Stimulated activated CD8-positive, alpha-beta memory T cell treated with anti-CD3 and anti-CD28 coated beads, Interleukin-12 subunit alpha, Interleukin-12 subunit beta, amount 100 ng/mL, for 1 hour (primary cell): Measurements from ENCODE around the gene SLCO1A2.

Experiments used
- DNase-seq: peaks from one replicate; pipeline ENCODE4 v3.0.0-alpha.2; 2020; ENCODE audit warnings: low read depth

SLCO1A2 gene

DNA sequence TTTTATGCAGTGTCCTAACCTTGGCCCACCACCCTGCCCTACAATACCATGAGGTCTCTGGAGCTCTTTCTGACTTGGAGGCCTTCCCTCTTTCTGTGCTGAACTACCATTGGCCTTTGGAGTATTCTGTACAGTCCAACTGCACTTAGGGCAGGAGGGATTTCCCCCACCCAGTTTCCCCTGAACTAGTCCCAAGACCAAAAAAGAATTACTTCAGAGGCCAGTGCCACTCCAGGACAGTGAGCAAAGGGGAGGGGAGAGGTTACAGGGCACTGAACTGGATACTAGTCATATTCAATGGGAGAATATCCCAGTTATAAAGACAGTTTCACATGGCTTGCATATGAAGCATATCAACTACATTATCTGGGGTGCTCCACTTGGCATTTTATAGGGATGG lies 6.1 kb downstream of the SLCO1A2 start:
- no peak for DNase-seq

DNA sequence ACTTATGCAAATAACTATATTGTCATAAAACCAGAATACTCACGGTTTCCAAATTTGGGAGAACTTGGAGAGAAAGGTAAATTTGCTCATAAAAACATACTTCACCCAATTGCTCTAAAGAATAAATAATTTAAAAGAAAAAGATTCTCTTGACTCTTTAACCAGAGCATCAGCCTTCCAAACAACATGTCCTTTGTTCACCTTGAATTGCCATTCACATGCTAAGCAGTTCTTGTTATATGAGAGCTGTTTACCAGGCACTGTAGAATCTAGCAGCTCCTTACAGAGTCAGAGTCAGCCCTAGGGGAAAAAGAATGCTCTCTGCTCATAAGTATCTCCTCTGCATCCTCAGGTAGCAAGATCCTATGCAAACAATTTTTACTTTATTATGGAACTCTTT lies 10.2 kb downstream of the SLCO1A2 start:
- no peak for DNase-seq

DNA sequence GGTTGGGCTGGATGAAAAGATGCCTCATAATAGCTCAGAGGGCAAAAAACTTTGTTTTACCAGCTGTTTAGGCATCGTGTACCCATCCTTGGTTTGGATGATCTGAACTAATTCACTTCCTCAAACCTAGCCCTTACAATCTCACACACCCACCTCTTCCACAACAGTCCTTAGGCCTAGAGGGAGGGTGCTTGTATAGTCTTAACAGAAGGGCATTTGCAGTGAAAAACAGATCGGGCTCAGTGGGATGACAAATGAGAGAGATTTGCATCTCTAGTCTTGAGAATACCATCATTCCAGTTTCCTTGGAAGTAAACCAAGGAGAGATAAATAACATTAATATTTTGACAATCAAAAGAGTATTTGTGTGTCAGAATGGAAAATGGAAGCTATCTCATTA lies 11.0 kb downstream of the SLCO1A2 start:
- DNase-seq, result no peak

DNA sequence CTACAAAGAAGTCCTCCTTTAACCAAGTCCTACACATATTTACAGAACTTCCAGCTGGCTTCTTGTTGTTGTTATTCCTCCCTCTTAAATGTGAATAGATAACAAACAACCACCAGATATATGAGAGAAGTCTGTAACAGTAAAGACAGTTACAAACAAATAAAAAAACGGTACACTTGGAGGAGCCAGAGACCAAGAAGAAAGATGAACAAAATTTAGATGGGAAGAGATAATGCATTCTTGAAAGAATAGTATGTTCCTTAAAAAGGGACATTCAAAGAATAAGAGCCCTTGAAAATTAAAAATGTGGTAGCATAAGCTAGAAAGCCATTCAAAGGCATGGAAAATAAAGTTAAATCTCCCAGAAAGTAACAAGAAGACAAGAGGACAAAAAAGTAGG lies 25.9 kb downstream of the SLCO1A2 start:
- no peak for DNase-seq

DNA sequence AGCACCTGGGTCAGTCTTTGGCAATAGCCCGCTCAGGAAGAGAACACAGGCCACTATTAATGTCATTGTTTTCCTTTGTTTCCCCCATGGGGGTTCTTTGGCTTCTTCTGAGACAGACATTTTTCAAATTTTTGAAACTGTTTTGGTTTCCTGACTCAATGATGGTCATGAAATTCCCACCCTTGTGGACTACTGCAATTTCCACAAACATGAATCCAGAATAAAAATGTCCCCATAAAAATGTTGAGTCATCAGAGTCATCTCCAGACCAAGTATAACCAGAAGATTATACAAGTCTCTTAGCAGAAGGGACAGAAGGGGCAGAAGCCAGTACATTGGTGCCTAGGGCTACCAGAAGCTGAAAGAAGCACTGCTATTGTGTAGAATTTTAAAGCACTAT lies 29.1 kb downstream of the SLCO1A2 start:
- no peak for DNase-seq

DNA sequence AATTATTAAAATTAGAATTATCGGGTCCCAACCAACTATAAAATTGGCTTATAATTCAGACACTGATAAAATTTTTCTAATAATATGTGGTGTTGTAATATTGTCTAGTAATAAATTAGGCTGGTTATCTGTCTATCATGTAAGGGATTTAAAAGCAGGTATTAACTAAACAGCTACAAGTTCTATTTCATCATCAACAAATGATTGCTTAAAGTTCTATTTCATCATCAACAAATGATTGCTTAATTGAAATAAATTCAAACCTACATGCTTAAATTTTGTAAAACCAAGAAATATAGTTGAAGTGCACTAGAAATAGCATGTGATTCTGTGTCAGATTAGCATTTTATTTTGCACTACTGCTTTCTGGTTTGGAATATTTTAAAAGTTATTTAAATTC lies 34.1 kb downstream of the SLCO1A2 start:
- no peak for DNase-seq

DNA sequence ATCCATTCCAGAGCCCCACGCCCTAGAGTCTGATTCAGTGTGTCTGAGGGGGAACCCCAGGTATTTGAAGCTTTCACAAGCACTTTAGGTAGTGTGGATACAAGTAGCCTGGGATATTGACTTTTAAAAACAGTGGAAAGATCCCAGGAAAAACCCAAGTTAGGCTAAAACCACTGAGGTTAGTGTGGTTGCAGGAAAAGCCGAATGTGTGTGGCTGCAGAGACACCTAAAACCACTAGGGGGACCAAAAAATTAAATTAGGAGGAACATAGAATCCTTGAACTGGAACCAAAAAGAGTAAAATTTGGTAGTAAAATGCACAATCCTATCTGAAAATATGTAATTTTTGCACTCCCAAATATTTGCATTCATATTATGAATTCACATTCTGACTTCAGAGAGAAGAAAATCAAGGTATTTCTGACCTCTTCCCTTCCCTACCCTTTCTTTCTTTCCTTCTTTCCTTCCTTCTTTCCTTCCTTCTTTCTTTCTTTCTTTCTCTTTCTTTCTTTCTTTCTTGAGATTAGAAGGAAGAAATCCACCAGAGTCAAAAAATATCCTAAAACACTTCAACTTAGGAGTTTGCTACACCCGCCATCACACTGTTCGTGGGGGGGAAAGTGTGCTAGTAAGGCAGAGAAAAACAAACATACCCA lies 37.8 kb downstream of the SLCO1A2 start:
- no peak for DNase-seq

DNA sequence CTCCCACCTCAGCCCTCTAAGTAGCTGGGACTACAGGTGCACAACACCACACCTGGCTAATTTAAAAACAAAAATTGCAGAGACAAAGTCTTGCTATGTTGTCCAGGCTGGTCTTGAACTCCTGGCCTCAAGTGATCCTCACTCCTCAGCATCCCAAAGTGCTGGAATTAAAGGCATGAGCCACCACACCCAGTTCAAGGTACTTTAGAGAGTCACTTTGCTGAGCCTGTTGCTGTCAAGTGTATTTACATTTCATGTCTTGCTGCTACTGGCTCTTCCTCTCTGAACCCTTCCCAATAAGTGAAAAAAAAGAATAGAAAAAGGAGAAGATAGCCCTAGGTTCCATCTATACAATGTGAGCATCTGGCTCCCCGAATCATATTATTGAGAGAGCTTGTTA lies 38.4 kb downstream of the SLCO1A2 start:
- DNase-seq, result no peak

DNA sequence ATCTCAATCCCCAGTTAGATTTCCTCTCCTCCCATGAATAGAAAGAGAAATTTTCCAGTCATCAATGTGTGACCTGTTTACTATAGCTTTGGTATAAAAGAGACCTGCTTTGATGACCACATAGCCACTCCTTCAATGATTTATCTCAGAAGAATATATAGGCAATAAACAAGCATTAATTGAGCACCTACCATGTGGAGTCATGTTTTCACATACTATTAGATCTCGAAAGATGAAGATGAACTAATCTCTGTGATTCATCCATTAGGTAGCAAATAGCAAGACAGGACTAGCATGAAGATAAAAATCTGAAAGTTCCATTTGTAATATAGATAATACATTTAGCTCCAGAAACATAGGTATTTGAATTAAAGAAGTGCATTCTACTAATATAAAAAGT lies 40.5 kb downstream of the SLCO1A2 start:
- DNase-seq, result no peak

DNA sequence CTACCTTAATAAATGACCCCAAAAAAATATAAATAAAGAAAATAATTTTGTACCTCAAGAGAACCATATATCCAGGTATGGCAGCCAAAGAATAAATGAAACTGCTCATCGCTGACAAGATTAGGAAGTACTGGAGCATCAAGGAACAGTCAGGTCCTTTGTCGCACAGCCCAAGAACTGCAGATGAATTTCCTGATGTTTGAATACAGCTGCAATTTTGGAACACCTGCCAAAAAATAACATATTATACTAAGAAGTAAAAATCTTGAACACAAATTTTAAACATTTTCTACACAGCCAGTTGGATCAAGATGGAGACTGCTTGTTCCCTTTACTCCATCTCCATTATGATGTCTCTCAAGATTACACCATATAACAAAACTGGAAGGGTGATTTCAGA lies 42.6 kb downstream of the SLCO1A2 start:
- DNase-seq, result no peak

DNA sequence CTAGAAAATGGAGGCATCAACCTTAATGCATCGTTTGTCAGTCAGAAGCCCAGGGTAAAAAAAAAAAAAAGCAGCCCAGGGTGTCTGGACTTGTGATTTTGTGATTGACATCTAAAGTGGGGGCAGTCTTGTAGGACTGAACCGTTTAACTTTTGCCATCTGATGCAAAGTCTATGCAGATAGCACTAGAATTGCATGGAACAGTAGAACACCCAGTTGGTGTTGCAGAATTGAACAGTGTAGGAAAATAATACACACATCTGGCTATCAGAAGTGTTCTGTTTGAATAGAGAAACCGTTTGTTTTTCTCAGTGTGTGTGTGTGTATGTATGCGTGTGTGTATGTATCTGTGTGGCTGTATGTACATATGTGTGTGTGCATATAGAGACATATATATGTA lies 45.0 kb downstream of the SLCO1A2 start:
- DNase-seq, result no peak

DNA sequence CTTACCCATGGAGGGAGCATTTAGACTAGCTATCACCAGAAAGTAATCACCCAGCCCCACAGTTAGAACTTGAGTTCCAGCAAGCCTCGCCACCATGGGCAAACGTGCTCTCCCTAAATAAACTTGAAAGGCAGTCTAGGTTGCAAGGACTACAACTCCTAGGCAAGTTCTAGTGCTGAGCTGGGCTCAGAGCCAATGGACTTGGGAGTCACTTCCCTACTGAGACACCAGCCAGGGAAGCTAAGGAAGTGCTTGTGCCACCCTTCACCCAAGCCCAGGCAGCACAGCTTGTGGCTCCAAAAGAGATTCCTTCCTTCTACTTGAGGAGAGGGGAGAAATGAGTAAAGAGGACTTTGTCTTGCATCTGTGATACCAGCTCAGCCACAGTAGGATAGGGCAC lies 57.9 kb downstream of the SLCO1A2 start:
- no peak for DNase-seq

DNA sequence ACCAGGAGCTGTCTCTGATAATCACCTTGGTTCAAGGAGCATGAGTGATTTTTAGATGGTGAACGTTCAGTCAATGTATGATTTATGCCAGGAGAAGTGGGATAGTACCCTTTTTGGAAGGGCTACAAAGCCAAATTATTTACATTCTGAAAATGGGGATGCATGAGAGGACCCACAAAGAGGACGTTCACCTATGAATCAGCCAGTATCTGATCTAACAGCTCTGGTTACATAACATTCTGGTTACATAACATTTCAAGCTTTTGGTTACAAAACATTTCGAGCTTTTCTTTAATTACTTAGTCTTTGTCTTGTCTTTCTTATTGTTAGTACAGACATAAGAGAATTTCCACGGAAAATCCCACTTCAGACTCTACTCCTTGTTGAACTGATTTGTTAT lies 68.8 kb downstream of the SLCO1A2 start:
- DNase-seq, result no peak

DNA sequence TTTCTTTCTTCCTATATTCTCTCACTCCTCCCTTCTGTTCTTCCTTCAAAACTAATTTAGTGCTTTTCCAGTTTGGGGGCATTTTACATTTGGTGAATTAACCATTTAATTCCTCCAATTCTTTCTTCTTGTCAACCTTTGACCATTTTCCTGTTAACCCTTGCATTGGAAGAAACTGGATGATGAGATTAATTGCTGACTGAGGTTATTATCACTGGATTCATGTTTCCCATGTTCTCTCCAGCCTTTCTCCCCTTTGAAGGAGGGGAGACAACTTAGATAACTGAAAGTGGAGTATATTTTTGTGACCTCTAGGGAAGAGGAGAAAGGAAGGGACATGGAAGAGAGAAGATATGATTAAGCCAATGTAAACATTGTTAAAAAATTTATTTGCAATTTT lies 70.5 kb downstream of the SLCO1A2 start:
- no peak for DNase-seq

DNA sequence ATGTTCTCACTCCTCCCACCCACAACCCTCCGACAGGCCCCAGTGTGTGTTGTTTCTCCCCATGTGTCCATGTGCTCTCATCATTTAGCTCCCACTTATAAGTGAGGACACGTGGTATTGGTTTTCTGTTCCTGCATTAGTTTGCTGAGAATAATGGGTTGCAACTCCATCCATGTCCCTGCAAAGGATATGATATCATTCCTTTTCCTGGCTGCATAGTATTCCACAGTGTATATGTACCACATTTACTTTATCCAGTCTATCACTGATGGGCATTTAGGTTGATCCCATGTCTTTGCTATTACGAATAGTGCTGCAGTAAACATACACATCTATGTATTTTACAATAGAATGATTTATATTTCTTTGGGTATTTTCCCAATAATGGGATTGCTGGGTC lies 77.5 kb downstream of the SLCO1A2 start:
- no peak for DNase-seq

DNA sequence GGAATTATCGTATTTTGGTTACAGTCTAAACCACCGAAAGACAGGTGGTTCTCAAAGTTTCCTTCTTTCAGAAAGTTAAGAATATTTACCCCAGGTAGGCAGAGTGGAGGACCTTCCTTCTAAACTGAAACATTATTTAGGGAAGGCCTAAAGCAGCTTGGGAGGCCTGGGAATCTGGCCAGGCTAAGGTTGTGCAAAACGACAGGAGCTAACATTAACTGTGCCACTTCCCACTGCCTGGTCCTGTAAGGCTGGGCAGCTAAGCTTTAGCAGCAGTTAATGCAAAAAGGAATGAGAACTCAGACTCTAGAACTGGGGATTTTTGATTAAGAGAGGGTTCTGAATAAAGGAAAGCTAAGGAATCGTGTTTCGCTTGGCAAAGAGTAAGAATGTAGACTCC lies 82.6 kb downstream of the SLCO1A2 start:
- DNase-seq, result no peak

DNA sequence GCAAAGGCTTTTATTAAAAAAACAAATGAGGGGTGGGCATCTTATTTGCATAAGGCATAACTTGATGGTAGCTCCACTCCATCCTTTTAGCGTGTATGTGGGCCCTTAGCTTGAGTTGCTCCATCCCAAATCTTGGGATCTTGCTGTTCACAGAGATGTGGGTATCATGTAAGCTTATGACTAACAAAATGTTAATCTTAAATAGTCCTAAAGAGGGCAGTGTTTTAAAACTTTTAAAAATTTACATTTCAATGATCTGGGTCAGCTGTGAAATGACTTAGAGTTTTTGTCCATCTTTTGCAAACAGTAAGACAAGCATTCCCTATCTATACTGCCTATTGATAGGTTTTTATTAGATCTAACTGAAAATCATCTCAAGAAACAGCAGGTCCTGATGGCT lies 86.0 kb downstream of the SLCO1A2 start:
- no peak for DNase-seq

DNA sequence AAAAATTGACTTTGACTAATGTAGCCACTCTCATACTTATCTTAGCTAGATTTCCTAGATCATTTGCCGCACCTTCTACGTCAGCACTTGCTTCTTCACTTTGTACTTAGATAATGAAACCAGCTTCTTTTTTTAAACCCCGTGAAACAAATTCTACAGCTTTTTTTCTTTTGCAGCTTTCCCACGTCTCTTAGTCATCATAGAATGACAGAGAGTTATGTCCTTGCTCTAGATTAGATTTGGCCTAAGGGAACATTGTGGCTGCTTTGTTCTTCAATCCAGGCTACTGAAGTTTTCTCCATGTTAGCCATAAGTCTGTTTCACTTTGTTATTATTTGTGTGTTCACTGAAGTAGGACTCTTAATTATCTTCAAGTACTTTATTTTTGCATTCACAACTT lies 94.9 kb downstream of the SLCO1A2 start:
- no peak for DNase-seq

DNA sequence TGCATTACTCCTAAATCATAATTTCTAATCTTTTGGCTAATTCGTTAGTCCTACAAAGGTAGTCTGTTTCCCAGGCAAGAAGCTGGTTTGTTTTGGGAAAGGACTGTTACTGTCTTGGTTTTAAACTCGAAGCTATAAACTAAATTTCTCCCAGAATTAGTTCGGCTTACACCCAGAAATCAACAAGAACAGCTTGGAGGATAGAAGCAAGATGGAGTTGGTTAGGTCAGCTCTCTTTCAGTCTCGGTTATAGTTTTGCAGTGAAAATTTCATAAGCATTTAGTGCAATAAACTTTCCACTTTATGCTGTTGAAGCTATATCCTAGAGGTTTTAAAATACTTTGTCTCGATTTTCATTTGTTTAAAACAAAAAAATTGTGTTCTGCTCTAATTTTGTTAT lies 100.3 kb downstream of the SLCO1A2 start:
- no peak for DNase-seq

DNA sequence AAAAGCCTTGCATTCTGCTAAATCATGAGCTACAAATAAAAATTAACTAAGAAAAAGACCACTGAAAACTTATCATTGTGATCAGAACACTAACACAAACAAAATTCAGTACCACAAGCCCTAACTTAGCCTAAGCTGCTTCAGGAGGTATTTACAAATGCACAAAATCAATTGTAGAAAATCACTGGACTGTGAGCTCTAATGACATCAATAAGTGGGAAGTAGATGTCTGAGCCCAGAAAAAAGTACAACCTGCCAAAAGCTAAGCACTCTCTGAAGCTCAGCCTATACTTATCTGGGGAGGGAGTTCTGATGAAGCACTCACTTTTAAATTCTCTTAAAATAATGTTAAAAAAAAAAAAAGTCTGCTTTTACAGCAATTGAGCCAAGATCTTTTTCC lies 110.8 kb downstream of the SLCO1A2 start:
- DNase-seq, result no peak

DNA sequence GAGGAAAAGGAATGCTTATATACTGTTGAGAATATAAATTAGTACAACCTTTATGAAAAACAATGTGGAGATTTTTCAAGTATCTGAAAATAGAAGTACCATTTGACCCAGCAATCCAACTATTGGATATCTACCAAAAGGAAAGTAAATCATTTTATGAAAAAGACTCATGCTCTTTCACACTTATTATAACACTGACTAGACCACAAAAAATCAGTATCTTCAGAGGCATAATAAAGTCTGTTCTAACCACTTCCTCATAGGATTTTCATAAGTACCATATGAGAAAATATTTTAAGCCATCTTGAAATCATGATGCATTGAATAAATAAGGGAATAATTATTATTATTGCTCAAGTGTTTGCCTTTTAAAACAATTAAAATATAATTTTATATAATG lies 112.9 kb downstream of the SLCO1A2 start:
- no peak for DNase-seq

DNA sequence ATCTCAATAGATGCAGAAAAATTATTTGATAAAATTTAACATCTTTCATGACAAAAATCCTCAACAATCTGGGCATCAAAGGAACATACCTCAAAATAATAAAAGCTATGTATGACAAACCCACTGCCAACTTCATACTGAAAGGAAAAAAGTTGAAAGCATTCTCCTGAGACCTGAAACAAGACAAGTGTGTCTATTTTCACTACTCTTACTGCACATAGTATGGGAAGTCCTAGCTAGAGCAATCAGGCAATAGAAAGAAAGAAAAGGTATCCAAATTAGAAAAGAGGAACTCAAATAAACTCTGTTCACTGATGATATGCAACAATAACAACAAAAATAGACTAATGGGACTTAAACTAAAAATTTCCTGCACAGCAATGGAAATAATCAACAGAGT lies 113.6 kb downstream of the SLCO1A2 start:
- no peak for DNase-seq

DNA sequence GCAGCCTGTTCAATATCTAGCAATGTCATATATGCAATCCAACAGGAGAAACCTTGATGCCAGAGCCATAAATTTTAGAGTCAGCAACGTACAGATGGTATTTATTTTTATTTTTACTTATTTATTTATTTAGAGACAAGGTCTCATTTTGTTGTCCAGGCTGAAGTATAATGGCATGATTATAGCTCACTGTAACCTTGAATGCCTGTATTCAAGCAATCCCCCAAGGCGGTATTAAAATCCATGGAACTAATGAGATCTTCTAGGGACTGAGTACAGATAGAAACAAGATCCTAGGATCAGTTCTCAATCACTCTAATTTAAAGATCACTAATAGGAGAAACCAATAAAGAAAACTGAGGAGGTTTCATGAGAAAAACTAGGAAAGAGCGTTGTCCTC lies 114.5 kb downstream of the SLCO1A2 start:
- DNase-seq, result no peak

DNA sequence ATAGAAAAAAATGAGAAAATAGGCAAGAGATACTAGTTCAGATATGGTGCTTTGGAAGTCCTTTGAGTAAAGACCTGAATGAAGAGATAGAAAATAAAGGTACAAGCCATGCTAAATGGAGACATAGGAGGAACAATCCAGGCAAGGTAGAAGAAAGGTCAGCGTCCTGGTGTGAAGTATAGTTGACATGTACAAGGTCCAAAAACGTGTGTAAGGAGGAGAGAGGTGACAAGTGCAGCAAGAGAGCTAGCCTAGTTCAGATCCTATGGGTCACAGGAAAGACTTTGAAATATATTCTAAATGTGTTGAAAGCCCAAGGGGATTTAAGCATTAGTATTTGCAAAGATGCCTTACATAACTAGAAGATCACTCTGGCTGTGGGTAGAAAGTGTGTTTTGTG lies 115.5 kb downstream of the SLCO1A2 start:
- DNase-seq, result no peak
